Muscle of leg (tissue), 11 donors: ENCODE measurements around the gene FCMR. TPM values are rescaled to one million over a fixed set of nuclear protein-coding genes. Genes with fewer than 3 reads are reported as not detected.

Experiments used
- DNase-seq: peaks from one replicate; pipeline ENCODE4 v3.0.0; 2013
- H3K27ac ChIP-seq: one replicate; pipeline ENCODE4 v1.5.1; 2013; ENCODE audit warnings: mild to moderate bottlenecking, low read length, control low read depth
- H3K27me3 ChIP-seq: one replicate; pipeline ENCODE4 v1.6.1; 2013; ENCODE audit warnings: low read length; ENCODE audit not compliant: control insufficient read depth, insufficient read depth
- H3K36me3 ChIP-seq: one replicate; pipeline ENCODE4 v1.6.1; 2013; ENCODE audit warnings: low read length; ENCODE audit not compliant: control insufficient read depth, insufficient read depth
- H3K4me1 ChIP-seq: one replicate; pipeline ENCODE4 v1.6.1; 2013; ENCODE audit warnings: low read length; ENCODE audit not compliant: control insufficient read depth, insufficient read depth
- H3K4me3 ChIP-seq: one replicate; pipeline ENCODE4 v1.5.1; 2013; ENCODE audit warnings: low read length, control low read depth
- H3K9me3 ChIP-seq: replicated peaks from 2 replicates; pipeline ENCODE4 v1.6.1; 2013; ENCODE audit warnings: low read depth, low read length; ENCODE audit not compliant: control insufficient read depth
- WGBS: methylation state at CpG from one replicate; pipeline ENCODE4 v1.1.5; 2013; ENCODE audit warnings: missing lambda C conversion rate; ENCODE audit not compliant: insufficient coverage; 5-methylcytosine and 5-hydroxymethylcytosine counted together
- polyA plus RNA-seq, 8 donors: library from polyadenylated mRNA; unstranded; fragments of 120-200 nt; gene quantifications; one replicate each; pipeline versions ENCODE4 v1.2.1 to v1.2.3, GENCODE V29; 2013; ENCODE audit warnings: inconsistent platforms in 1 of 8, low replicate concordance in 1 of 8; ENCODE audit not compliant: insufficient read length in 8 of 8, insufficient read depth in 1 of 8
- total RNA-seq: library from RNA; stranded (reverse); fragments of 120-200 nt; gene quantifications from one replicate; pipeline ENCODE4 v1.2.4, GENCODE V29; 2013

The FCMR gene
- total and polyA plus RNA-seq, 9 donors = 0.58 to 2.2 (median 1.4) TPM

GRCh38 chr1:206939131-206939530, 17.4 kb upstream of the FCMR start:
- 84% methylated on average over 6 of the region's 13 CpGs for WGBS
- peaks cover 2% of the 10 kb centered on the region for H3K27me3 ChIP-seq
- H3K36me3 ChIP-seq = no peaks in the 10 kb centered on the region
- H3K9me3 ChIP-seq = no peaks in the 10 kb centered on the region
- H3K27ac ChIP-seq = no peak overlapping the region
- DNase-seq = no peak
- no peaks in the 10 kb centered on the region for H3K4me1 ChIP-seq
- no peak overlapping the region for H3K4me3 ChIP-seq

- H3K9me3 ChIP-seq = no peaks in the 10 kb centered on the region
- no peaks in the 10 kb centered on the region for H3K36me3 ChIP-seq
- H3K4me1 ChIP-seq = no peaks in the 10 kb centered on the region
- WGBS = 95% methylated on average over 5 of the region's 6 CpGs
- H3K27me3 ChIP-seq = no peaks in the 10 kb centered on the region
- DNase-seq = no peak
- no peak overlapping the region for H3K27ac ChIP-seq
- H3K4me3 ChIP-seq = no peak overlapping the region
These were observed 15.7 kb upstream of the FCMR start for GRCh38 chr1:206937425-206937824.

GRCh38 chr1:206935491-206936067, 13.8 kb upstream of the FCMR start:
- WGBS = 36% methylated on average over 10 of the region's 19 CpGs
- DNase-seq = no peak
- Histone ChIP-seq H3K27ac (no peak overlapping the region), H3K4me3 (no peak overlapping the region), H3K36me3 (no peaks in the 10 kb centered on the region), H3K27me3 (no peaks in the 10 kb centered on the region), H3K4me1 (no peaks in the 10 kb centered on the region), H3K9me3 (no peaks in the 10 kb centered on the region)

GRCh38 chr1:206933333-206933945, 11.7 kb upstream of the FCMR start:
- Histone ChIP-seq H3K27me3 (no peaks in the 10 kb centered on the region), H3K27ac (no peak overlapping the region), H3K36me3 (no peaks in the 10 kb centered on the region), H3K4me3 (no peak overlapping the region), H3K9me3 (no peaks in the 10 kb centered on the region), H3K4me1 (no peaks in the 10 kb centered on the region)
- WGBS = 41% methylated on average over 3 of the region's 8 CpGs
- DNase-seq = peak; percentile 39

GRCh38 chr1:206932177-206932576, 10.4 kb upstream of the FCMR start:
- WGBS = 65% methylated on average over 4 of the region's 8 CpGs
- H3K27ac ChIP-seq = no peak overlapping the region
- no peaks in the 10 kb centered on the region for H3K4me1 ChIP-seq
- no peaks in the 10 kb centered on the region for H3K9me3 ChIP-seq
- H3K27me3 ChIP-seq = no peaks in the 10 kb centered on the region
- no peak for DNase-seq
- no peaks in the 10 kb centered on the region for H3K36me3 ChIP-seq
- no peak overlapping the region for H3K4me3 ChIP-seq

GRCh38 chr1:206931709-206932108, 10.0 kb upstream of the FCMR start:
- no peak overlapping the region for H3K4me3 ChIP-seq
- no peaks in the 10 kb centered on the region for H3K9me3 ChIP-seq
- H3K36me3 ChIP-seq = no peaks in the 10 kb centered on the region
- no peaks in the 10 kb centered on the region for H3K4me1 ChIP-seq
- no peak overlapping the region for H3K27ac ChIP-seq
- no peak for DNase-seq
- 63% methylated on average over 6 of the region's 6 CpGs for WGBS
- no peaks in the 10 kb centered on the region for H3K27me3 ChIP-seq

- H3K27me3 ChIP-seq = no peaks in the 10 kb centered on the region
- no peak overlapping the region for H3K27ac ChIP-seq
- no peaks in the 10 kb centered on the region for H3K4me1 ChIP-seq
- H3K9me3 ChIP-seq = no peaks in the 10 kb centered on the region
- DNase-seq = peak; percentile 35
- WGBS = 83% methylated on average over 15 of the region's 17 CpGs
- H3K4me3 ChIP-seq = no peak overlapping the region
- H3K36me3 ChIP-seq = no peaks in the 10 kb centered on the region
These were observed 8.6 kb upstream of the FCMR start for GRCh38 chr1:206930210-206930798.

GRCh38 chr1:206929524-206929923, 7.8 kb upstream of the FCMR start:
- Histone ChIP-seq H3K36me3 (no peaks in the 10 kb centered on the region), H3K9me3 (no peaks in the 10 kb centered on the region), H3K4me1 (no peaks in the 10 kb centered on the region), H3K4me3 (no peak overlapping the region), H3K27me3 (no peaks in the 10 kb centered on the region), H3K27ac (no peak overlapping the region)
- DNase-seq = no peak
- WGBS = 67% methylated on average over 1 of the region's 6 CpGs

- Histone ChIP-seq H3K4me3 (no peak overlapping the region), H3K9me3 (no peaks in the 10 kb centered on the region), H3K36me3 (no peaks in the 10 kb centered on the region), H3K27me3 (no peaks in the 10 kb centered on the region), H3K4me1 (peaks cover 15% of the 10 kb centered on the region), H3K27ac (no peak overlapping the region)
- 50% methylated on average over 1 of the region's 2 CpGs for WGBS
- no peak for DNase-seq
These were observed 4.5 kb upstream of the FCMR start for GRCh38 chr1:206926286-206926685.

GRCh38 chr1:206925106-206925736, 3.5 kb upstream of the FCMR start:
- peak; percentile 64 for DNase-seq
- no peaks in the 10 kb centered on the region for H3K9me3 ChIP-seq
- no peaks in the 10 kb centered on the region for H3K27me3 ChIP-seq
- peaks cover 15% of the 10 kb centered on the region for H3K4me1 ChIP-seq
- H3K27ac ChIP-seq = no peak overlapping the region
- WGBS = 64% methylated on average over 6 of the region's 11 CpGs
- no peak overlapping the region for H3K4me3 ChIP-seq
- no peaks in the 10 kb centered on the region for H3K36me3 ChIP-seq
